HG02970 (cell line): ENCODE data around the gene PLEKHG2.
"Not testable (repeated sequence)": the region's sequence is repeated elsewhere in the genome, so short reads cannot be mapped to it uniquely, and the experiment has no call there.

Experiments used
- ATAC-seq: cut with Tn5 transposase; IDR thresholded peaks from one replicate; pipeline ENCODE4 v1.9.1; 2021; ENCODE audit warnings: mild to moderate bottlenecking, moderate library complexity, moderate number of reproducible peaks; ENCODE audit not compliant: unreplicated experiment, low FRiP score

PLEKHG2 gene

GRCh38 chr19:39436350-39436716 lies 23.9 kb downstream of the PLEKHG2 start:
- ATAC-seq = no peak

- ATAC-seq = no peak
Observed at GRCh38 chr19:39438270-39438934, 25.9 kb downstream of the PLEKHG2 start.

GRCh38 chr19:39444598-39445195 lies 32.2 kb downstream of the PLEKHG2 start:
- ATAC-seq = no peak

- peak; percentile 82 for ATAC-seq
Observed at GRCh38 chr19:39445196-39446111, 33.0 kb downstream of the PLEKHG2 start, which contains the start of gene SUPT5H. Gene SUPT5H, plus strand, starts transcription at chr19:39445582. Its CDS starts 309 bp downstream, at chr19:39445891.

- no peak for ATAC-seq
Observed at GRCh38 chr19:39446365-39447084, 34.1 kb downstream of the PLEKHG2 start.

- no peak for ATAC-seq
Observed at GRCh38 chr19:39448271-39448670, 35.8 kb downstream of the PLEKHG2 start.

GRCh38 chr19:39449116-39449797 lies 36.8 kb downstream of the PLEKHG2 start:
- ATAC-seq = no peak

GRCh38 chr19:39451257-39451656 lies 38.8 kb downstream of the PLEKHG2 start:
- not testable (repeated sequence) for ATAC-seq

- no peak for ATAC-seq
Observed at GRCh38 chr19:39463403-39463802, 50.9 kb downstream of the PLEKHG2 start.

- no peak for ATAC-seq
Observed at GRCh38 chr19:39465956-39466747, 53.7 kb downstream of the PLEKHG2 start.

GRCh38 chr19:39467941-39468340 lies 55.5 kb downstream of the PLEKHG2 start:
- ATAC-seq = no peak

- no peak for ATAC-seq
Observed at GRCh38 chr19:39469036-39469435, 56.6 kb downstream of the PLEKHG2 start.

- ATAC-seq = no peak
Observed at GRCh38 chr19:39469567-39469966, 57.1 kb downstream of the PLEKHG2 start.

GRCh38 chr19:39470724-39471339 lies 58.4 kb downstream of the PLEKHG2 start:
- ATAC-seq = no peak

GRCh38 chr19:39471756-39472536 lies 59.5 kb downstream of the PLEKHG2 start:
- no peak for ATAC-seq

- ATAC-seq = no peak
Observed at GRCh38 chr19:39472746-39473442, 60.4 kb downstream of the PLEKHG2 start.

GRCh38 chr19:39473443-39473960 lies 61.0 kb downstream of the PLEKHG2 start:
- no peak for ATAC-seq
